Measurements from ENCODE around the gene ZDHHC5. TPM values are rescaled to one million over a fixed set of nuclear protein-coding genes. Genes with fewer than 3 reads are reported as not detected.
A peak's percentile ranks its signal among the peaks of the same experiment; 100 is the strongest.

Gene ZDHHC5
- total and polyA plus RNA-seq, 2 of the 13 experiments (the other 11 are each of a cell fraction or from before 2014, with no cell fraction given) = 26.6 to 34.0 TPM

DNA sequence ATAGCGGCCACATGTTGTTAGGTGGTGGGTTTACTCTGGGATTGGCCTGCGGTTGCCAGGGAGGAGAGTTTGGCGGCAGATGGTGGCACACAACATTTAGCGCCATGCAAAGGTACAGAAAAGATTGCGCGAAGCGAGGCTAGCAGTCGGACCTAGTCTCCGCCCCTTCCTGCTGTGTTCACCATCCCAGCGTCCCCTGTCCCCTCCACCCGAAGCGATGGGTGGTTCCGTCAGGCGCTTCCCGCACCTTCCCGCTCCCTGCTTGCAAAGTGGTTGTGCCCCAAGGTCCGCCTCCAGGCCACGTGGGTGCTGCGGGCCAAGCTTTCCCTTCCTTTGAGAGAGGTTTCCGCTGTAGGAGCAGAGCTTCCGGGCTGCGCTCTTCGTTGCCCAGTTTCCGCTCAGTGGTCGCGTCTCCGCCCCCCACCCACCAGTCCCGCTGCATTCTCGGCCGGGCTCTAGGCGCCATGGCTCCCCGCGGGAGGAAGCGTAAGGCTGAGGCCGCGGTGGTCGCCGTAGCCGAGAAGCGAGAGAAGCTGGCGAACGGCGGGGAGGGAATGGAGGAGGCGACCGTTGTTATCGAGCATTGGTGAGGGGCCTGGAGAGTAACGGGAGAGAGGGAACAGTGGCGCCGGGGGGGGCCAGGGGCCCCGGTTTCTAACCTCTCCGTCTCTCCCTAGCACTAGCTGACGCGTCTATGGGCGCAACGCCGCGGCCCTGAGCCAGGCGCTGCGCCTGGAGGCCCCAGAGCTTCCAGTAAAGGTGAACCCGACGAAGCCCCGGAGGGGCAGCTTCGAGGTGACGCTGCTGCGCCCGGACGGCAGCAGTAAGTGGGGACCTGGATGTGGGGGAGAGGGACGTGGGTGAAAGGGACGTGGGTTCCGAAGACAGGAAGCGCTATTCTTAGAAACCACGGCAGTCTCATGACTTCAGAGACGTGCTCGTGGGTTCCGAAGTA, 73.5 kb downstream of the ZDHHC5 start, which contains the start of gene SELENOH (continued):
- TF ChIP-seq ZNF781 (CRISPR knock-in tag; IDR thresholded peaks at IDR 0.05; ENCODE audit: borderline replicate concordance, not compliant biosample characterization) = no peak
- peak; percentile 35; the same call in 1 of the 2 replicates for TF ChIP-seq RAD51 (IDR thresholded peaks at IDR 0.05; ENCODE audit: borderline replicate concordance)
- TF ChIP-seq ZNF530 (CRISPR knock-in tag; IDR thresholded peaks at IDR 0.05; ENCODE audit: low read depth) = no peak
- no peak for TF ChIP-seq SP5 (CRISPR knock-in tag; IDR thresholded peaks at IDR 0.05; ENCODE audit: borderline replicate concordance, low read depth)
- TF ChIP-seq NKX3-1 (CRISPR knock-in tag; IDR thresholded peaks at IDR 0.05) = no peak; the same call in 1 of the 2 replicates
- peak; percentile 79; the same call in 1 of the 2 replicates for TF ChIP-seq ZNF556 (CRISPR knock-in tag; IDR thresholded peaks at IDR 0.05; ENCODE audit: borderline replicate concordance)
- peak; percentile 37; the same call in 1 of the 2 replicates for TF ChIP-seq ZNF124 (CRISPR knock-in tag; IDR thresholded peaks at IDR 0.05)
- no peak for TF ChIP-seq SRSF9 (IDR thresholded peaks at IDR 0.05; ENCODE audit: borderline replicate concordance, insufficient read depth, low read depth, low read length, poor library complexity, severe bottlenecking)
- TF ChIP-seq ZNF788 (CRISPR knock-in tag; IDR thresholded peaks at IDR 0.05; ENCODE audit: borderline replicate concordance) = peak; percentile 96
- no peak for TF ChIP-seq ZNF326 (CRISPR knock-in tag; IDR thresholded peaks at IDR 0.05; ENCODE audit: borderline replicate concordance)
- TF ChIP-seq HES4 (CRISPR knock-in tag; IDR thresholded peaks at IDR 0.05; ENCODE audit: borderline replicate concordance) = no peak
- no peak for TF ChIP-seq ZNF782 (CRISPR knock-in tag; IDR thresholded peaks at IDR 0.05; ENCODE audit: borderline replicate concordance)
- TF ChIP-seq, protein P1, sequence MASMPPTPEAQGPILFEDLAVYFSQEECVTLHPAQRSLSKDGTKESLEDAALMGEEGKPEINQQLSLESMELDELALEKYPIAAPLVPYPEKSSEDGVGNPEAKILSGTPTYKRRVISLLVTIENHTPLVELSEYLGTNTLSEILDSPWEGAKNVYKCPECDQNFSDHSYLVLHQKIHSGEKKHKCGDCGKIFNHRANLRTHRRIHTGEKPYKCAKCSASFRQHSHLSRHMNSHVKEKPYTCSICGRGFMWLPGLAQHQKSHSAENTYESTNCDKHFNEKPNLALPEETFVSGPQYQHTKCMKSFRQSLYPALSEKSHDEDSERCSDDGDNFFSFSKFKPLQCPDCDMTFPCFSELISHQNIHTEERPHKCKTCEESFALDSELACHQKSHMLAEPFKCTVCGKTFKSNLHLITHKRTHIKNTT (CRISPR knock-in tag; IDR thresholded peaks at IDR 0.05) = no peak
- TF ChIP-seq ZZZ3 (CRISPR knock-in tag; IDR thresholded peaks at IDR 0.05; ENCODE audit: borderline replicate concordance) = no peak
- TF ChIP-seq ZNF335 (CRISPR knock-in tag; IDR thresholded peaks at IDR 0.05) = no peak
- TF ChIP-seq ZNF674 (CRISPR knock-in tag; IDR thresholded peaks at IDR 0.05; ENCODE audit: low read depth) = no peak
- TF ChIP-seq HNRNPH1 (optimal IDR thresholded peaks at IDR 0.05; ENCODE audit: low read depth, low read length) = no peak
- TF ChIP-seq MYPOP (CRISPR knock-in tag; IDR thresholded peaks at IDR 0.05) = peak; percentile 95
- TF ChIP-seq KAT7 (CRISPR knock-in tag; IDR thresholded peaks at IDR 0.05; ENCODE audit: borderline replicate concordance) = peak; percentile 51; the same call in 1 of the 2 replicates
- 0 out of 2 replicates have a peak, but pooled peaks have one; percentile 39 for TF ChIP-seq SRY (CRISPR knock-in tag; IDR thresholded peaks at IDR 0.05)
- TF ChIP-seq MEF2D (CRISPR knock-in tag; IDR thresholded peaks at IDR 0.05) = no peak
- TF ChIP-seq HNF1B (CRISPR knock-in tag; IDR thresholded peaks at IDR 0.05) = 0 out of 2 replicates have a peak, but pooled peaks have one; percentile 82
- peak; percentile 93 for TF ChIP-seq RFX5 (IDR thresholded peaks at IDR 0.05; ENCODE audit: low read depth, low read length)
